GM04503 (cell line): Measurements from ENCODE around the gene NBAS.
"Not testable (repeated sequence)": the region's sequence is repeated elsewhere in the genome, so short reads cannot be mapped to it uniquely, and the experiment has no call there.

ENCODE experiments used
- DNase-seq: peaks from one replicate; pipeline ENCODE4 v3.0.0-alpha.2; 2012; ENCODE audit warnings: low read depth

The NBAS gene

DNA sequence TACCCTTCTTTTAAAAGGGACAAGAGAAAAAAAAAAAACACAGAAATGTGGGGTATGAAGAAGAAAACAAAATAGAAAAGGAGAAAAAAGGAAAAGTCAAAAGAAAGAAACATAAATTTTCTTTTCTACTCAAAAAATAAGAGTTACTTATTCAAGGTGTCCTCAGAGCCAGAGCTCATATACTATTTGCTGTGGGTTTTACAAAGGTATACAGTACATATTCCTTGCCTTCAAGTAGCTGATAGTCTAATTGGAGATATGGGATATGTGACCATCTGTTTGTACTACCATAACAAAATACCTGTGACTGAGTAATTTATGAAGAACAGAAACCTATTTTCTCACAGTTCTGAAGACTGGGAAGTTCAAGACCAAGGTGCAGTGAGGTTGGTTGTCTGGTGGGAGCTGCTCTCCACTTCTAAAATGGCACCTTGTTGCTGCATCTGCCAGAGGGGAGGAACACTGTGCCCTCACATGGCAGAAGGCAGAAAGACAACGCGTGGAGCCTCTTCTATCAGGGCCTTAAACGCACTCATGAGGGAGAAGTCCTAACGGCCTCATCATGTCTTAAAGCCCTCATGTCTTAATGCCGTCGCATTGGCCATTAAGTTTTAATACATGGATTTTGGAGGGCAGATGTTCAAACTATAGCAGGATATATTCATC lies 33.9 kb downstream of the NBAS start:
- no peak for DNase-seq

DNA sequence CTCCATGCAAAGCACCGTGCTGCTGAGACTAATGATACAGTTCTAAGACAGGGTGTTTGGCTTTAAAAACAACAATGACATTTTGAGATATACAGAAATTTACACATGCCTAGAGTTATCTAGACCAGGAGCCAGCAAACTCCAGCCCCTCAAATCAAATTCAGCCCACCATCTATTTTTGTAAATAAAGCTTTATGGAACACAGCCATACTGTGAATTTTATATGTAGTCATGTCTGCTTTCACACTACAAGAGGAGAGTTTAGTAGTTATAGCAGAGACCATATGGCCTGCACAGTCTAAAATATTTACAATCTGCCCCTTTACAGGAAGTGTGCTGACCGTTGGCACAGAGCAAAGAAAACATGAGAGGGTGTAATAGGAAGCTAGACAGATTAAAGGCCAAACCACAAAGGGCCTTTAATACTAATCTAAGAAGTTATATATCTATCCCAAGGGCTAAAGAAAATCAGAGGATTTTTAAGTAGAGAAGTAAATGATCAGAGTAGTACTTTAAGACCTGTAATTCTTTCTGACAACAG lies 39.4 kb downstream of the NBAS start:
- no peak for DNase-seq

DNA sequence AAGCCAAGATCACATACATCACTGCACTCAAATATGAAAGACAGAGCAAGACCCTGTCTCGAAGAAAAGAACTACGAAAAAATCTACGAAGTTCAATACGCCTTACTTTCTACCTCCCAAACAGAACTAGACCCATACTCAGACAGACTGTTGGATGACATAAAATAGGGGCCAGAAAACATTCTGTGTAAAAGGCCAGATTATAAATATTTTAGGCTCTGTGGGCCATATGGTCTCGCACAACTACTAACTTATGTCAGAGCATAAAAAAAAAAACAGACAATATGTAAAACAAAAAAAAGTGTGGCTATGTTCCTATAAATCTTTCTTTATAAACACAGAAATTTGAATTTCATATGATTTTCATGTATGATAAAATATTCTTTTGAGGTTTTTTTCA lies 40.8 kb downstream of the NBAS start:
- no peak for DNase-seq

DNA sequence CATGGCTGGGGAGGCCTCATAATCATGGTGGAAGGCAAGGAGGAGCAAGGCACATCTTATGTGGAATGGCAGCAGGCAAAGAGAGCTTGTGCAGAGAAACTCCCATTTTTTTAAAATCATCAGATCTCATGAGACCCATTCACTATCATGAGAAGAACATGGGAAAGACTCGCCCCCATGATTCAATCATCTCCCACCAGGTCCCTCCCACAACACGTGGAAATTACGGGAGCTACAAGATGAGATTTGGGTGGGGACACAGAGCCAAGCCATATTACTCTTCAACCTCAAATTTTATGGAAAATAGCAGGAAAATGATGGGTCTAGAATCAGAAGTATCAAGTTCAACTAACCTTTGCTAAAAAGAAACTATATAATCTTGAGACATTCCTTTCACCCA lies 42.4 kb downstream of the NBAS start:
- DNase-seq = not testable (repeated sequence)

DNA sequence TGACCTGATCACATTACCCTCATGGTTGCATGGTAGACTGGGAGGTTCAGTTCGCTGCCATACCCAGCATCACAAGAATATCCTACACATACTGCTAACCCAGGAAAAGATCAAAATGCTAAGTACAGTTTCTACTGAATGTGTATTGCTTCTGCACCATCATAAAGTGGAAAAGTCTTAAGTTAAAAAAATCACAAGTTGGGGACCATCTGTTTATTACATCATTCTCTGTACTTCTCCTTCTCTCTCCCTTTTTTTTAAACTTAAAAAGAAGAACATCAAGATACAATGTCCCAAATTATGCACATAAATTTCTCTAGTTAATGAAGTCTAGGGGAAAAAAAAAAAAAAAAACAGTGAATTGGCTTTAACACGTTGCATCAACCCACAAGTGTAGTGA lies 43.3 kb downstream of the NBAS start:
- DNase-seq = no peak

DNA sequence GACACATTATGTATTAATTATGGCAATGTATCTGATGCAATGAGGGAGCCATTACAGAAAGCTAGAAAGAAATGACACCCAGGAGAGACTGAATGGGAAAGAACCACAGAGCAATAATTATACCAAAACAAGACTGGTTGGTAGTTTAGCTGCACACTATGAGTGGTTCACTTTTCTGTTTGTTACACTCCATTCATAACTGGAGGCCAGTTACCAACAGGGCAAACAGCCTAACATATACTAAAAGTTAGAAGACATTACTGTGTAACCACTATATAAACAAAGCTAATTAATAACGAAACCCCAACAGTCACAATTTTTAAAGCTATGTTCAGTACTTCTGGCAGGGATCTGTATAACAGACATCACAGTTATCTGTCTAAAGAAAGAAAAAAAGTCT lies 49.4 kb downstream of the NBAS start:
- no peak for DNase-seq

DNA sequence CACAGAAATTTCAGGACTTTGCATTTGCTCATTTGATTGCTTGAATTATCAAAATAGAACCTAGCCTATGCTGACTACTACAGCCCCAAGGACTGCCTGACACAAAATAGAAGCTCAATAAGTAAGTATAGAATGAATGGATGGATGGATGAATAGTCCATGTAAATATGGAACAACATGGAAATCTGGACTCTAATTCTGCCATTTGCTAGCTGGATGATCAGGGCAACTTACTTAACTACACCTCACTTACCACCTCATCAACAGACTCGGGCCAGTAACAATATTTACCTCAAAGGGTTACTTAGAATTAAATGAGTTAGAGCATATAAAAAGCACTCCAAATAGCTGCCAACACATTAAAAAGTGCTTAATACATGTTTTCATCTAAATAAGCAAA lies 50.6 kb downstream of the NBAS start:
- DNase-seq = no peak

DNA sequence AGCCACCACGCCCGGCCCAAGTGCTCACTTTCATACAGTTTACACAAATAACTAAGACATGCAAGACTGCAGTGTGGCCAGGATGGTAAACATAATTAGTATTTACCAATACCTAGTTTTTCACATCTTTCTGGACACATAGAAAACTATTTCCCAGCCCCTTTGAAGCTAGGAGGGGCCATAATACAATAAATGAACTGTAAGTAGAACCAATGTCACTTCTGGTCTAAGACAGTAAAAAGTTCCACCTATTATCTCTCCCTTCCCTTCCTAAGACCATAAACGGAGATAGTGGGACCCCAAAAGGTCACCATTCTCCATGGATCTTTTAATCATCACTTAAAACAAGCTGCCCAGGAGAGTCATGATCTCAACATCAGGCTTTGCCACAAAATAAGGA lies 51.0 kb downstream of the NBAS start:
- no peak for DNase-seq

DNA sequence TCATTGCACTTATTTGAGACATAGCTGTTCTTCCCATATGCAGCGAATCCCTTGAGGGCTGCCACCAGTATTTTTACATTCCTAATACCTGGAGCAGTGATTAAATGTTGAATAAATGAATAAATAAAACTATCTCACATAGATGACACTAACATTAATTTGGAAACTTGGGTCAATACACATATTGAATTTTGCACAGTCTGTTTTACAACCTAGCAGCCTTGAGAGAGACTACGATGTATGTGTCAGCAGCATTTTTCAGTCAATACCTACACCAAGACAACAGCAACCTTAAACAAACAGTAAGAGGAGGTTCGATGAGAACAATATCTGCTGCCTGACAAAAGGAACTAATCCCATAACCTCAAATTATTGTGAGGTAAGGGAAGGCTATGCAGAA lies 53.4 kb downstream of the NBAS start:
- DNase-seq = no peak

DNA sequence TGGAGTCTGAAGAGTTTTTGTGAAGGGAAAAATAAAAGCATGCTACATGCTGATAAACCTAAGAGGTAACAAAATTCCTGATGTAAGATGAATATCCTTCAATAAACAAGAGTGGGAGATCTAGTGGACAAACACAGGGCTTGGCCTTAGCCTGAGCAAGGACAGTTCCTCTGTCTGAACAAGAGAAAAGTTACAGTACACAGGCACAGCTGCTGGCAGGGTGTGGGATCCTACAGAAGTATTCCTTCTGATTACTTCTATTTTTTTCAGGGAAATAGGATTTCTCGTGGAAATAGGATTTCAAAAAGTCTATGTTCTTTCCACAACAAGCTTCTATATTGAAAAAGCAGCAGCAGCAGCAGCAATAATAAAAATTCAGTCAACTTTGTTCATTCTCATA lies 54.1 kb downstream of the NBAS start:
- no peak for DNase-seq

DNA sequence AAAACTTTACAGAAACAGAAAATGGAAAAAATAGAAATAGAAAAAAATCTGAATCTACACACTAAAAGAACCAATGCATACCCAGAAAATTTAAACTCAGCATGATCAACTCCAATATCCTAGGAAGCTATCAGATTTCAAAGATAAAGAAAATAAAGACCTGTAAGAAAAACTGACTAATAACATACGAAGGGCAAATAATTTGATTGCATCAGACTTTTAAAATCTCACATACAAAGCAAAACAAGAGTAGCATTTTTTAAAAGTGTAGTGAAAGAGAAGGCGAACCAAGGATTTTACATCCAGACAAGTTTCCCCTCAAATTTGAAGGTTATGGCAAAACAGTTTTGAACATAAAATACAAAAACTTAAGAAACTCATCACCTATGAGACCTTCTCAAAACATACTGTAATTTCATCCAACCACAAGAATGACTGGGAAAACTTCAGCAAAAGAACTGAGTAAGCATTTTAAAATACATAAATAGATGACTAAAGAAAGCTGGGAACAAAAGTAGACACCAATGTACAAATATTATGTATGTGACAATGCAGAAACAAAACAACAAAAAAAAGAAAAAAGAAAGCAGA lies 54.8 kb downstream of the NBAS start:
- no peak for DNase-seq

DNA sequence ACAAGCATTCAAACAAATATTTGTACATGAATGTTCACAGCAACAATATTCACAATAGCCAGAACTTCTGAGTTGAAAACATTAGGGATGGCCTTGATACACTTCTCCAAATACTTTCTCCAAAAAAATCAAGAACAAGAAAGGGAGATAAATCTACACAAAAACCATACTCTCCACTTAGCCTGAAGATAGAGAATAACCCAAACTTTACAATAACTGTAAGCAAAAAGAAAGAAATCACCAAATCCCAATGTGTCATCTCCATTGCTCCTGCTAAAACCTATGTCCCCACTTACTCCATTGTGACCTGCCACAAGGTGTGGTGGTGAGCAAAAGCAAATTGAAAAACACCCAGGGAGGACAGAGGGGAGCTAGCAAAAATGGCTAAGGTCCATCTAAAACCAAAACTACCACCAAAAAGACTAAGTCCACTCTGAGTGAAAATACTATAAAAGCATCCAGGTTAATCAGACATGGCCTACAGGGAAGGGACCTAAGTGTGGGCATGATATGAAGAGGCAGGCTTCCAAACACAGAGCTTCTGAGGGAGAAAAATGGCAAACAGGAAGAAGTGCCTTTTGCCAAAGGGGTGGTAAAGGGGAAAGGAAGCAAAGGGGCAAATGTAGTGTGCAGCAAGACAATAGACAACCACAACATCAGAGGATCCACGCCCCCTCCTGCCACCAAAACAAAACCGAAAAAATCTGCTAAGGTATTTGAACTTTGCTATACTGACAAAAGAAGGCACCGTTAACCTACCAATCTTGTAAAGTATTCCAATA lies 56.1 kb downstream of the NBAS start:
- no peak for DNase-seq

DNA sequence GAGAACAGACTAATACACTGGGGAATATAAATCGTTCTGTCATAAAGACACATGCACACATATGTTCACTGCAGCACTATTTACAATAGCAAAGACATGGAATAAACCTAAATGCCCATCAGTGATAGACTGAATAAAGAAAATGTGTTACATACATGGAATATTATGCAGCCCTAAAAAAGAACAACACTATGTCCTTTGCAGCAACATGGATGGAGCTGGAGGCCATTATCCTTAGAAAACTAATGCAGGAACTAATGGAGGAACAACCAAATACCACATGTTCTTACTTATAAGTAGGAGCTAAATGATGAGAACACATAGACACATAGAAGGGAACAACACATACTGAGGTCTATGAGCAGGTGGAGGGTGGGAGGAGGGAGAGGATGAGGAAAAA lies 61.9 kb downstream of the NBAS start:
- not testable (repeated sequence) for DNase-seq

DNA sequence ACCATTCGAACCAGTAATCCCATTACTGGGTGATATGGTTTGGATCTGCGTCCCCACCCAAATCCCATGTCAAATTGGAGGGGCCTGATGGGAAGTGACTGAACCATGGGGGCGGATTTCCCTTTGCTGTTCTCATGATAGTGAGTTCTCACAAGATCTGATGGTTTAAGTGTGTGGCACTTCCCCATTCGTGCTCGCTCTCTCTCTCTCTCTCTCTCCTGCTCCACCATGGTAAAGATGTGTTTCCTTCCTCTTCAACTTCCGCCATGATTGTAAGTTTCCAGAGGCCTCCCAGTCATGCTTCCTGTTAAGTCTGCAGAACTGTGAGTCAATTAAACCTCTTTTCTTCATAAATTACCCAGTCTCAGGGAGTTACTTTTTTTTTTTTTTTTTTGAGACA lies 62.6 kb downstream of the NBAS start:
- DNase-seq = no peak

DNA sequence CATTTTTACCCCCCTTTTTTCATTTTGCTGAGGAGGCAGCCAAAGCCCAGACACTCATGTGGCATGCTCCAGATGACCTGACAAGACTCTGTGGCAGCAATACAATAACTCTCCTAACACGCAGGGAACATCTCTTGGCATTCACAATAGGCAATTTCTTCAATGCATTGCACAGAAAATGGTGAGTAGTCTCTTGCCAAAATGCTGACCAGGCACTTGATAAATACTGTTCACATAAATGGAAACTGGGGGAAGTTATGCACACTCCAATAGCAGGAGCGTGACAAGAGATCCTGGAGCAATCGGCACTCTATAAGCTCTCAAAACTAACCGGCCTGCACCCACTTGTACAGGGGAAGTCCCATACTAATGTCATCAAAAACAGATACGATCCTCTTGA lies 66.3 kb downstream of the NBAS start:
- no peak for DNase-seq

DNA sequence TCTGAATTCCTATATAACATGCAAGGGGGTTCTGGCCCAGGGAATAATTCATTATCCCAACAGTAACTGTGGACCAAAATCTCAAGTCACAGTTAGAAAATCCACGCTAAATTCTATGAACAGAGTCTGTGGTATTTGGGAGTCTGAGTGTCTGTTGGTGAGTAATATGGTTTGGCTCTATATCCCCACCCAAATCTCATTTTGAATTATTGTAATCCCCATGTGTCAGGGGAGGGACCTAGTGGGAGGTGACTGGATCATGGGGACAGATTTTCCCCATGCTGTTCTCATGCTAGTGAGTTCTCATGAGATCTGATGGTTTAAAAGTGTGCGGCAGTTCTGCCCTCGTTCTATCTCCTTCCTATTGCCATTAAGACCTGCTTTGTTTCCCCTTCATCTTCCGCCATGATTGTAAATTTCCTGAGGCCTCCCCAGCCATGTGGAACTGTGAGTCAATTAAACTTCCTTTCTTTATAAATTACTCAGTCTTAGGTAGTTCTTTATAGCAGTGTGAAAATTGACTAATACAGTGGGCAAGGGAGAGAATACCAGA lies 68.3 kb downstream of the NBAS start:
- DNase-seq = no peak

DNA sequence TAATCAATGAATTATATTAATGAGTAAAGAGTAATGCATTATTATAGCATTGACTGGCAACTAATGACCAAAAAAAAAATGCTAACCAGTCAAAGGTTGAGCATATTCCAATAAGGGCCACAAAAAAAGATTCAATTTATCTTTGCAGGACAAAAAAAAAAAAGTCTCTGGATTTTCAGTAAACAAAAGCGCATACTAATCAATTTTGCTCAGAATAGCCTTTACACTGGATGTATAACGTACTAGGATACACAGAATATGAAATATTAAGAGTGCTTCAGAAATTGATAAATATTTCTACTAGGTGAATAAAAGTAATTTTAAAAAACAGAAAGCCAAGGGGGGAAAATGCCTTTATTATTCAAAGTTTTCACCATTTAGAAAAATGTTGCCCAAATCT lies 74.4 kb downstream of the NBAS start:
- DNase-seq = no peak

DNA sequence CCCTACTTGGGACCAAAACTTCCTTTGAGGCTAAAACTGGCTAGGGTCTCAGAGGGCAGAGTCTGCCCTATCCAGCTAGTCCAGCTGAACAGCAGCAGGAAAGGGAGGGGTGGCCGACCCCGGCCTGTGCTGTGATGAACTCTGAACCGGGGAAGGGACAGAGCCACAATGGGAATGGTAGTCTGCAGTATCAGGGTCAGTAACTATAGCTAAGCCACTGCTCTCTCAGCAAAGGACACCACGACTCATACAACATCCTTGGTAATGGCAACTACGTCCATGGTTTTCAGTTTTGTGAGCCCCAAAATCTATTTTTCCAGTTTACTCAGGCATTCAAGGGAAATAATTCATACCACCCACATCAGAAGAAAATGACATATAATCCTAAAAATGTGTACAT lies 75.2 kb downstream of the NBAS start:
- no peak for DNase-seq

DNA sequence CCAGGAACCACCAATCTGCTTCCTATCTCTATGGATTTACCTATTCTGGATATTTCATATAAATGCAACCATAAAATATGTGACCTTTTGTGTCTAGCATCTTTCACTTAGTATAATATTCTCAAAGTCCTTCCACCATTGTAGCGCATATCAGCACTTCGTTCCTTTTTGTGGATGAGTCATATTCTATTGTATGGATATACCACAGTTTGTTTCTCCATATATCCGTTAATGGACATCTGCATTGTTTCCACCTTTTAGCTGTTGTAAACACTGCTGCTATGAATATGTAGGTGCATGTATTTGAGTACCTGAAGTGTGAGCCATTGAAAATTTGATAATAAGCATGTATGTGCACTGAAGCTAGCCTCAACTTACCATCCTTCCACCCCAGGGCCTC lies 80.1 kb downstream of the NBAS start:
- DNase-seq = no peak

DNA sequence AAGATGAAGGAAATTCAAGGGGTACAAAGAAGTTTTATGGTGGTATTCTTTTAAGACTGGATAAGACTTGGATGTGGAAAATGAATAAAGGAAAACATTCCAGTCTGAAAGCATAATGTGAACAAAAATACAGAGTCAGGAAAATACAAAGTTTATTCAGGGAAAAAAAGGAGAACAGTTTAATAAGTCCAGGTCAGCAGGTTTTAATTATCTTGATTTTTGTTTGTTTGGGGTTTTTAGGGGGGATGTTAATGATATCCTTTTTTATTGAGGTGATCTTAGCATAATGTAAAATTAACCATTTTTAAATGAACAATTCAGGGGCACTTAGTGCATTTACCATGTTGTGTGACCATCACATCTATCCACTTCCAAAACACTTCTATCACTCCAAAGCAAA lies 80.6 kb downstream of the NBAS start:
- DNase-seq = no peak

DNA sequence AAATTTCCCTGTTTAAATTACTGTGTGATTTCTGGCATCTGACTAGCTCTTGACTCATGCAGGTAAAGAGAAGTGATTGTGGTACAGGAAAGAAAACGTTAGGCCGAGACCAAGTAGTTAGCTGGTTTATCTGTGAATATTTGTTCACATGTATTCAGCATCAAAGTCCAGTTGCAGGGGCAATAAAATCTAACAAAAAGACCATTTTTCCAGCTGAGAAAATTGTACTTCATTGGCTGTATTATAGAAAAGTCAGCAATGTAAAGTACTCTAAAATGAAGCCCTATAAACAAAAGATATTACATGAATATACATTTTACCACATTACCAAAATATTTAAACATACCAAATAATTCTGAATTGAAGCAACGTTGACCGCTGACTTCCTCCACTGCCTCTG lies 88.3 kb downstream of the NBAS start:
- no peak for DNase-seq

DNA sequence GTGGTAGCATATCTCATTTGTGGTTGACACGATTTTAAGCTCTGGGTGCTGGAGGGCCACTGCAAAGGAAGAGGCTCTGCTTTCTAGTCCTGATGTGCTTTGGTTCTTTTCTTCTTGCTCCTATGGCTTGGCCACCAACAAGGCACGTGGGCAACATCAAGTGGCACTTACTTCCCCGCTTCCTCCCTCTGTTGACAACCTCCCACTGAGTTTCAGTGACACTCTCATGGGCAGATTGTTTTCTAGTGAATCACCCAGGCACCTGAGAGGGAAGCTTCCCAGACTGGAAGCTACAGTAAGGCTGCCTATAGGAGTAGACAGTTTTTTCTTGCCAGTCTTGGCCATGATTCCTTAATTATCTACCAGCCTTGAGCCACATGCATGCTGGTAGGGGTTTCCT lies 89.0 kb downstream of the NBAS start:
- DNase-seq = no peak

DNA sequence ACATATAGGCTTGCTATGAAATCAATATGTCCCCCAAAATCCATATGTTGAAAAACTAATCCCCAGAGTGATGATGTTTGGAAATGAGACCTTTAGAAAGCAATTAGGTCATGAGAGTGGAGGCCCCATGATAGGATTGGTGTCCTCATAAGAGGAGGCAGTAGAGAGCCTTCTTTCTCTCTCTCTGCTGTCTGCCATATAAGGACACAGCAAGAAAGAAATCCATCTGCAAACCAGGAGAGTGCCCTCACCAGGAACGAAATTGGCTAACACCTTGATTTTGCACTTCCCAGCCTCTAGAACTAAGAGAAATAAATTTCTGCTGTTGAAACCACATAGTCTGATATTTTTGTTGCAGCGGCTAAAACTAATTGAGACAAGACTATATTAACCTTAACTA lies 89.5 kb downstream of the NBAS start:
- DNase-seq = no peak
